Inflammatory macrophage (primary cell): Measurements from ENCODE around the gene ITPKB.

Source experiments
- DNase-seq, 2 donors: peaks; one replicate each; pipeline ENCODE4 v3.0.0-alpha.2; 2020 to 2022

The ITPKB gene

DNA sequence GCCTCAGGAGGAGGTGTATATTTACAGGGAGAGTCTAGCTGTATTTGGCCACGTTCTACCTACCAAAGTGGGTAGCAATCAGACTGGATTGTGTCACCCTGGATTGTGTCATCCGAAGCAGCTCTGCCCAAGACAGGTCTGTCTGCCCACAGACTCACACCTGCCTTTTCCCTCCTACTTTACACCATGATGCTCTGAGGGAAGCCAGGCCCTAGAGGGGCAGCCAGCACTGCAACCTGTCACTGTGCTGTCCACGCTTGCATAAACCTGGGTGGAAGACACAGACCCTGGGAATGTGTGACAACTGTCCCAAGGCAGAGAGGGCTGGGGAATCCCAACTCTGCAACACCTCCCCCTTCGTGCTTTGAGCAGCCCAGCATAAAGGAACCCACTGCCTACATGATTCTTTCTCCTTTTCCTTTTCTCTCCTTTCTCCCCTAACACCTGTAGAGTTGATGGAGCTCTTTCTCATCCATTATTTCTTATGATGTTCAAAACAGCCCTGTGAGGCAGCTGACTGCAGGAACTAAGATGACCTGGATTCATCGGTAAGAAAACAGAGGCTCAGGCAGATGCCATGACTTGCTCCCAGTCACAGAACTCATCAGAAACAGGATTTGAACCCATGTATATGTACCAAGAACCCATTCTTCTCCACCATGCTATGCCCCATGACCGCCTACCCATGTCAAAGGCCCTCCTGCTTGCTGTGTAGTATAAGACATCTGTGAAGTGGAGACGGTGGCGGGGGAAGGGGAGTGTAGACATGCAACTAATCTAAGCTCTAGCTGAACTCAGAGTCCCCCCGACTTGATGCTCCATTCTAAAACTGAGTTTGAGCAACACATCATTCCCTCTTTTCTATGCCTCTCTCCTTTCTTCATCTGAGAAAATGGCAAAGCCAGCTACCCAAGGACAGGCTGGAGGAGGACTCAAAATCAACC is 55.9 kb downstream of the ITPKB start:
- DNase-seq, result no peak

DNA sequence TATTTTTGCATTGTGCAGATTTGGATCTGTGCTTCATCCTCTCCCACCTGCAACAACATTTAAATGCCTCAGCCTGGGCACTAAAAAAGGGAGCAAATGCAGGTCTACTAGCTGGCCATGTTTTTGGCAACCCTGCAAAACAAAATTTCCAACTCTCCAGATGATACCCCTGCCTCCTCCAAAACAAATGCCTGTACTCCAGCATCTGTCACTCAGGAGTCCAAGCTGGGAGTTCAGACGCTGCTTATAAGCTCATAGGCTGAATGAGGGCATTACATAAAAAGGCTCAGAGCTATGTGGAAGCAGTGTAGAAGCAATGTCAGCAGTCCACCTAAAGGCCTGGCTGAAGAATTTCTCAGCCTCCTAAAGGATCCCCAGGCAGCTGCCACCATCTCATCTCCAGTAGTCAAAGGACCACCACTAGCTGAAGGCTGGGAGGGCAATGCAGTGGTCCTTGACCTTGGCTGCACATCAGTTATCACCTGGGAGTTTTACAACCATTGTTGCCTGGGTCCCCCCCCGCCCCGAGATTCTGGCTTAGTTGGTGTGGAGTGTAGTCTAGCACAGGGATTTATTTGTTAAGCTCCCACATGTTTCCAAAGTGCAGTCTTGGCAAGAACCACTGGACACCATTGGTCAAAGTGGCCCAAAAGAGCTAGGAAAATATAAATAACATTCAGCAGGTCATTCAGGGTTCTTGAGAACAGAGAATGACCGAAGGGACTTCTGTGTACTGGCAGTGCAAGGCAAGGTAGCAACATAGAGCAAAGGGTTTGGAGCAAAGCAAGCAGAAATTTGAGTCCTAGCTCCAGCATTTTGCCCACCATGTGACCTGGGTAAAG is 57.2 kb downstream of the ITPKB start:
- no peak for DNase-seq

DNA sequence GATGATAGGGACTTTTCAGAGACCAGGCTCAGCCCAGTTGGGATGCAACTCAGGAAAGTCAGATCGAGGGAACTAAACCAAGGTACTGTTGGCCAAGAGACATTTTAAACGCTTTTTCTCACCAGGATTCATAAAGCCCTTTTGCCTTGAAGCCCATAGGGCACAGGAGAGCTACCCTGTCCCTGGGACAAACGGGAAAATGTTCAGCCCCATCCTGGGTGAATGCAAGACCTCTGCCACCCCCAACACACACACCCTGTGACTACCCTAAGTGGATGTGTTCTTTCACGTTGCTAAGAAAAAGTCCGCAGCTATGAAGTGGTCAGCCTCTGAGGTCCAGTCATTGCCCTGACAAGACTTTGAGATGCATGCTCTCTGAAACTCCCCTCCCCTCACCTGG is 58.4 kb downstream of the ITPKB start:
- no peak for DNase-seq

DNA sequence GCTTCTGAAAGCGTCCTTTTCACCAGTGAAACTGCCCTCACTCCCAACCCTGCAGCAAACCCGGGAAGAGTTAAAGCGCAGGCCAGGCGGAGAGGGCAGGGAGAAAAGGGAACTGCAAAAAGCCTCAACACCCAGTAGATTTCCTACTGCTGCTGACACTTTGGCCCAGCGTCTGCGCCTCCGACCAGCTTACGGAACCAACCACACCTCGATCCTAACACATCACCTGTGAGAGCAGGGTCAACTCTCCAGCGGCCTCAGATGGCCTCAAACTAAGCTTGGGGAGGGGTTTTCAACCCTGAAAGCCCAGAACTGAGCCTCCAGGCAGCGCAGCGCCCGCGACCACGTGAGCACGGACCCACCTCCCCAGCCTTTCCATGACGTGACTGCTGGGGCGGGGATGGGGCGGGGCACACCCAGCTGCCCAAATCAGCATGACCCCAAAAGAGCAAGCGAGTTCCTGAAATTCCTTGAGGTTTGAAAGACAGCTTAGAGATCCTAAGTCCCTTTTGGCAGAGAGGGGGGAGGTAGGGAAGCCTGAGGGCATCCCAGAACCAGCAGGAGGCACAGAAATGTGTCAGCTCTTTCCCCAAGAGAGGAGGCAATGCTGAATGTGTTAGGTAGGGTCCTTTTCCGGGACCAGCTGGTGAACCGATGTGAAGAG is 59.1 kb downstream of the ITPKB start:
- peak; percentile 59 to 81 for DNase-seq

DNA sequence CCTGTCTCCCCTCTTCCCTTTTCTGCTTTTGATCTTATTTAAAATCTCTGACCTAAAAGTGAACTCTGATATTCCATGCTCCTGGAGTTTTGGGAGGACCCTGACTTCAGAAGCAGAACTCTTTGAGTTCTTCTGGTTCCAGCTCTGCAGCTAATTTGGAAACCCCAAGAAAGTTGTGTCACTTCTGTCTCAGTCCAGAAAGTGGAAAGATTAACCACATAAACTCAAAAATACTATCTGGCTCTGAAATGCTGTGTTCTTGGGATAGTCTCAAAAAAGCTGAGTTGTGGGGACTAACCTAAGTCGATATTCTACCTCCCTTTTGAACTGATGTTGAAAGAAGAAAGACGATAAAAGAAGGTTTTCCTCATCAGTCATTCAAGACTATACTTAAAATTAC is 59.8 kb downstream of the ITPKB start:
- DNase-seq, result peak; percentile 35 to 42

DNA sequence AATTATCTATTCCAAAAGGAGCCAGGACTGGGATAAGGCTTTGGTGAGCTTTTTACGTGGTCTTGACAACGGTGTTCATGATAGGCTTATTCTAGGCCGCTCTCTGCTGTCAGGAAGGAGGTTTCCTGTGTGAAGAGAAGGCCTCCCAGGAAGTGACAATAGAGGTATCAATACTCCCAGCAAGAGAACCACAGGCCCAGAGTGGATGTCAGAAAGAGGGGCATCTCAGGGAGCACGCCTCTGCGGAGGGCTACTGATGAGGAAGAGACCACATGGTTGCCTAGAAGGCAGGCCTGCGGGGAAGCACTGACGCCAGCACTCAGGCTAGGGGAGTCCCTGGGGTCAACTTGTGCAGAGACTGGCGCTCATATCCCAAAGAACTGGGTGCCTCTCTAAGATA is 60.4 kb downstream of the ITPKB start:
- no peak for DNase-seq

DNA sequence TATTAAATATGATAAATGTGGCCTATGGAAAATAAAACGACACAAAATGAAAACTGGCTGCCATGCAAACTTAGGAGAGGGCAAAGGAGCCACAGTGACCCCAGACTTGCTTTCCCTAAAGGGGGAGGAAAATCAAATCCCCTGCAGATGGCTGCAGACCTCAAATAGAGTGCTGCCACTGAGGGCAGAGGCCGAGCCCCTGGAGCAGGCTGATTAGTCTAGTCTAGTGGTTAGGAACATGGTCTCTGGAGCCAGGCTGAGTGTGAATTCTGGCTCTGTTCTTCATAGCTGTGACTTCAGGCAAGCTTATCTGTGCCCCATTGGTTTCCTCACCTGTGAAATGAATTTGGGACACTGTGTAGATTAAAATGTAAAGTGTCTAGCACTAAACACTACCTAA is 60.8 kb downstream of the ITPKB start:
- DNase-seq, result no peak

DNA sequence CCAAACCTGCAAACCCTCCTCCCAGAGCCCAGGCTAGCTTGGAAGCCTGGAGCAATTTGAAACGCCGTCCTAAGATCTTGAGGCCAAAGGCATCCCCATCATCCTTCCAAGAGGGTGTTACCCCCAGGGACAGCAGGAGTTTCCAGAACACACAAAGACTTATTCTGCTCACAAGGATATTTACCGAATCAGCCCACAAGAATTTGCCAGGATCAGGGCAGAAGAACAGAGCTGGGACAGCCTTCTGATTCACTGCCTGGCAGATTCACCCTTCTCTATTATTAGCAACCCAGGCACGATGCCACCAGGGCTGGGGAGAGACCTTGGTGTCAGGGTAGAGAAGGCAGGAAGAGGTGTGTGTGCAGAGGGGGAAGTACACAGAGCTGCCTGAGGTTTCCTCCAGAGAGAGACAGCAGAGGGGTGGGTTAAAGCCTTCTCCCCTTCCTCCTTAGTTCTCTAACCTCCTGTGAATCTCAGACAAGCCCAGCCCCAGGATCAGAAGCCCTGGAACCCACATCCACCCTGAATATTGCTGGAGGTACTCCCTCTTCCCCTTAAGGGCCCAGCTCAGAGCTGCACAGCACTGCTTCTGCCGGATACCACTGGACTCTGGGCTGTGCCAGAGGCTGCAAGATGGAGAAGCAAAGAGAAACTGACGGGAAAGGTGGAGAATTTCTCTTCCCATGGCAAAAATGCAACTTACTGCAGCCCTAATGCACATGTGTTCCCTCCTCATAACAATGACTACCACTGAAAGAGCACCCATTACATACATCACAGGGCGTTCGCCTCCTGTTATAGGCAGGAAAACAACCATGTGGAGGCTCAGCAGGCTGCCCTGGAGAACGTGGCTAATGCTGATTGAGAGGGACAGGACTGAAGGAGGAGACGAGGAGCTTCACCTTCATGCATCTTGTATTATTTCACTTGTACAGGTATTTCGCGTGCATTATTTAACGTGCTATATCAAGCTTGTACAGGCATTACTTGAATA is 61.8 kb downstream of the ITPKB start:
- peak; percentile 37 to 40 for DNase-seq

DNA sequence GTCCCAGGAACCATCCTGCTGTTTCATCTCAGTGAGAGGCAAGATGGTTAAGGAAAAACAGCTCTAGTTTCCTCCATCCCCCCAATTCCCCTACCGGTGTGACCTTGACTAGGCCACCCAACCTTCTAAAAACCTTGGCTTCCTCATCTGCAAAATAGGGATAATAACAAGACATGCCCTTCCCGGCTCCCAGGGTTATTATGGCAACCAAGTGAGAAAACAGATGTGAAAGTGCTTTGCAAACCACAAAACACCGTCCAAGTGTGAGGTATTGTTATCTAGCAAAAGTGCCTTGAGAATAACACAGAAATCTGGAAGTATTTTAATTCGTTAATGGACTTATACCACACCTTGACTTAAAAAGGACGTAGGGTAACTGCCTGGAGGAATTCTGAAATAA is 62.7 kb downstream of the ITPKB start:
- DNase-seq, result no peak

DNA sequence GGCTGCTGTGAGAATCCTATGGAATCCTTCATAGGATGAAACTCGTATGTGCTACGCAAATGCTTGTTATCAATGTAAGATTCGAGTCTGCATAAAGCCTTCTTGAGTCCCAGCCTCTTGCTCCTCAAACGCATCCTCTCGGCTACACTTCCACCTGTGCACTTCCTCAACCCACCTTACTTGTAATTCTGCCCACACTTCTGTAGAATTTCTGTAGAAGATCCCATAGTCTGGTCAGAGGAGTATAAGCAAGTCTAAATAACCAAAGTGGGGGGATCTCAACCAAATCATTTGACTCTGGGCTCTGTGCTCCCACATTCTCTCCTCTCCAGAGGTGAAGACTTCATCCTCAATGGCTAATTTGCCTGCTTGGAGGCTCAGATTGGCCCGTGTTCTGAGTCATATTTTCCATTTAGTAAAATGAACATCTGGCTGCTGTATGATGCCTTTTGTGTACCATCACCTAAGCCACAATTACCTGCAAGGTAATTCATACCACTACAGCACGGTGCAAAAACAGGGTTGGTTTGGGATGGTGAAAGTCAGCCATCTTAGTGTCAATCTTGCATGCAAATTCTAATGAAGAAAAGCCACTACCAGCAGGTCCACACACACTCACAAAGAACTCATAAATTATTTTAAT is 63.2 kb downstream of the ITPKB start:
- no peak for DNase-seq

DNA sequence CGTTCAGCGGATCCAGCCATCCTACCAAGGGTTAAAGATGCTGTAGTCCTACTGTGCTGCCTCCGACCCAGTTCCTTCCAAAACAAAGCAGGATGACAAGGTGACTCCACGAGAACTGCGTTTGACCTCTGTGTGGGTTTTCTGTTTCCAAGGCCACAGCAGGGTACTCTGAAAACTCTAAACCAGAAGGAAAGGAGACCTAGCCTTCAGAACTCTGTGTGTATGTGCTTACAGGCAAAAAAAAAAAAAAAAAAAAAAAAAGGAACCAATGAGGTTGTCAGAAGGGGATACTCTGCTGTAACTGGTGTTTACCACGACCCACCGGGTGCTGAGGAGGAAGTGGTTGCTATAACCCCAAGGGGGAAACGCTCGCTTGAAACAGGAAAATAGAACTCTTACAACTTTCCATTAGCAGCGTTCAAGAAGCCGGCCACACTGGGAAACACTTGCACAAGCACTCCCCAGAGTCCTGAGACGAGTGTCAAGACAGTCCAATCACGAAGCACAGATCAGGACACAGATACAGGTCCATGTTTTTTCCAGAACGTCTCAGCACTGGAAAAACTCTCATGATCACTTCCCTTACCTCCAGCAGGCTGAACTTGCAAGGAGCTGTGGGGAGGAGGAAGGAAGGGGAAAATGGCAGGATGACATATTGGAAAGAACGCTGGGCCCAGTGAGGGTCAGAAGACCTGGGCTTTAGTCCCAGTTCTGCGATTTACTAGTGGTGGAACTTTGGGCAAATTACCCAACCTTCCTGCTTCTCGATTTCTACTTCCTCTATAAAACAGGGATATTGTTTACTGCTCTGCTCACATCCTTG is 64.0 kb downstream of the ITPKB start:
- DNase-seq, result peak; percentile 91 to 95

DNA sequence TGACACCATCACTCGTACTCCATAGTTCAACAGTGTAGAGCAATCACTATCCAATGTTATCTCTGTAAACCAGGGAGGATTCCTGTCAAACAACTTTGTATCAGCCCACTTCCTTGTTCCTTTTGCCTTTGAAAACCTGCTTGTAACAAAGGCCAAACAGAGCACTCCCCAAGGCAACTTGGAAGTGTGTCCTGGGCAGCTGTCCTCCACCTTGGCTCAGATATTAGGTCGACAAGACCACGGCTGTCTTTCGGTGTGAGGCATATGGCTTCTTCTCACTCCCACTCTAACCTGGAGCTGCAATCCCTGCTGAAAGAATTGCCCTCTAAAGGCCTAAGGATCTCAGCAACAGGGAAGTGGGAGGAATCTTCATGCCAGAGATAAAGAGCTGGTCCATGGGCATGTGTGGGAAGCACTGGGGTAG is 66.7 kb downstream of the ITPKB start:
- no peak for DNase-seq

DNA sequence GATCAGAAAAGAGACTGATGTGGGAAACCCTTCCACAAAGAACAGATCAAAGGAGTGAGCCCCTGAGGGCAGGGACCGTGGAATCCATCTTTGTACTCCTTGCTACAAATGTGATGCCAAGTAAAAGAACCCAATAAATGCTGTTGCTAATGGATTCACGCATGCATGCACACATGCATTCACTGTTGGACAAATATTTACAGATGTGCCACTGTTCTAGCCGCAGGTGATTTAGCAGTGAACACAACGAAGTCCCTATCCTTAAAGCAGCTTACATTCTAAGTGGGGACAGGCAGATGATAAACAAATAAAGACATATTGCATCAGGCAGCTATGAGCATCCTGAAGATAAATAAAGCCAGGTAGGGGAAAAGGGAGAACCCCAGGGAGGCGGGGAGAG is 67.8 kb downstream of the ITPKB start:
- DNase-seq, result no peak

DNA sequence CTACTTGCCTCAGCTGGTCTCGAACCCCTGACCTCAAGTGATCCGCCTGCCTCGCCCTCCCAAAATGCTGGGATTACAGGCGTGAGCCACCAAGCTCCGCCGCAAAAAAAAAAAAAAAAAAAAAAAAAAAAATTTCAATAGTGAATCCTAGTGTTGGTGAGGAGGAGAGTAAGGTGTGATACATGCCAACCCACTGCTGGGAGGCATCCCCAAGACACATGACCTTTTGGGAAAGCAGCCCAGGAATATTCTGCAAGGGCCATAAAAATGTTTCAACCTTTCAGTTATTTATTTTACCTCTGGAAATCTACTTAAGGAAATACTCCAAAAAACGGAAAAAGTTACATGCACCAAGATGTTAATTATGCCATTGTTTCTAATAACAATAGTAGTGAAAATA is 69.0 kb downstream of the ITPKB start:
- no peak for DNase-seq

DNA sequence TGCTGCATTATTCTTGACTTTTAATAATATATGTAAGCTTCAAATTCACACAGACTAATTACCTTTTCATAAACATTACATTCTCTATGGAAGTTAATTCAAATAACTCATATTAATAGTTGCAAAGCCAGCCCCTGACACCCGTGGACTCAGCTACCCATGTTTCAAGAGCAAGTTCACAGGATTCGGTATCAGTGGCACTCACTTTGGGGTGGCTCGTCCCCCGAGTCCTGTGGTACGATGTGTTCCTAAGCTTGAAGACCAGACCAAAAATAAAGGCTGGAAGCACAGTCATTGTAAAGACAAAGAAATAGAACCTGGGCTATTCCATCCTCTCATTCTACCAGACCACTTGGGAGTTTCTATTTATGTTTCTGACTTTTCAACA is 70.9 kb downstream of the ITPKB start:
- DNase-seq, result no peak

DNA sequence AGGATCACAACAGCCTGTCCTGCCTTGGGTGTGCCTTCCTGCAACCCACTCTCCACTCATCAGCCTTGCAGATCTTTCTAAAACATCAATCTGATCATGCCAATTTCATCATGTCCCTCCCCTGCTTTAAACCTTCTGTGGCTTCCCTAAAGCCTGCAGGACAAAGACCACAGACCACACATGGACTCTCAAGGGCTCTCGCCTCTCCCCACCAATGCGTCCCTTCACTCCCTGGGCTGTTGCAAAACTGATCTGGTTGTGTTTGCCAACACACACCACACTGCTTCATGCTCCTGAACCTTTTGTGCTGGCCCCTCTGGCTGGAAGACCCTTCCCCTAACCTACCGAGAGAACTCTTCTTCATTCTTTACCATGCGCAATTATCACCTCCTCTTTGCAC is 72.4 kb downstream of the ITPKB start:
- DNase-seq, result peak; percentile 62 to 65

DNA sequence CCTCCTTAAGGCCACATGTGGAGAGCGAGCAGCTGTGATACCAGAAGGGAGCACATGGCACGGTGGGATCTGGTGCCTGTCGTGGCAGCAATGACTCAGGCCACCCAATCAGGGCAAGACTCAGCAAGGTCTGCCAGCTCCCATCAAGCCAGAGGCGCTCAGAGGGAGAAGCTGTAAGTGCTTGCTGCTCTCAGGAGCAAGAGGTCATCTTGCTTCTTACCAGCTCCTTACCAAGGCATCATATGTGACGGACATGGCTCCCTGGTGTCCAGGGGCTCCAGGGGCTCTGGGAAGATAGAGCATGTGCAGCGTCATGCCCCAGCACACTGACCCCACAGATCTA is 72.9 kb downstream of the ITPKB start:
- no peak for DNase-seq

DNA sequence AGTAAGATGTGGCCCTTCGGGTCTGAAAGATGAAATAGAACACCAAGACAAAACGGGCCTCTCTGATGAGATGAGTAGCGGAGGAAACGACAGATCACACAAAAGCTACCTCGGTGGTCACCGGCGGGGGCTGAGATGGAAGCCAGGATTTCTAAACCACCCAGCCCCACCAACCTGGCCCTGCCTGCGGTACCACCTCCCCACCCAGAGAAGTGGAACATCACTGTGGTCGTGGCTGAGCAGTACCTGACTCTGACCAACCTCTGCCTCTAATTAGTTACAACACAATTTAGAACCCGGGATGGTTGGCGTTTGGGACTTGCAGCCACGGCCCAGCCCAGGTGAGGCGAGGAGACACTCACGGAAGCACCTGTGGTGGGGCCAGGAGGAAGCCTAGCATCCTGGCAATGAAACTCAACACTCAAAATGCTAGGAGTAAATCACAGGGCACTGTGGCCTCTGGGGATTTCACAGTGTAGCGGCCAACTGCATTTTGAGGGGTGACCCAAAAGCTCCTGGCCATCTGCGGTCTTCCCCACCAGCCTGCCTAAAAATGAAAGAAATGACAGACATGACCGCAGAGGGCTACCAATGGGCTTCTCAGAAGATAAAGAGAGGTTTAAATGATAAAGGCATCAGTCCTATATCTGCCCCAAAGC is 73.4 kb downstream of the ITPKB start:
- no peak for DNase-seq

DNA sequence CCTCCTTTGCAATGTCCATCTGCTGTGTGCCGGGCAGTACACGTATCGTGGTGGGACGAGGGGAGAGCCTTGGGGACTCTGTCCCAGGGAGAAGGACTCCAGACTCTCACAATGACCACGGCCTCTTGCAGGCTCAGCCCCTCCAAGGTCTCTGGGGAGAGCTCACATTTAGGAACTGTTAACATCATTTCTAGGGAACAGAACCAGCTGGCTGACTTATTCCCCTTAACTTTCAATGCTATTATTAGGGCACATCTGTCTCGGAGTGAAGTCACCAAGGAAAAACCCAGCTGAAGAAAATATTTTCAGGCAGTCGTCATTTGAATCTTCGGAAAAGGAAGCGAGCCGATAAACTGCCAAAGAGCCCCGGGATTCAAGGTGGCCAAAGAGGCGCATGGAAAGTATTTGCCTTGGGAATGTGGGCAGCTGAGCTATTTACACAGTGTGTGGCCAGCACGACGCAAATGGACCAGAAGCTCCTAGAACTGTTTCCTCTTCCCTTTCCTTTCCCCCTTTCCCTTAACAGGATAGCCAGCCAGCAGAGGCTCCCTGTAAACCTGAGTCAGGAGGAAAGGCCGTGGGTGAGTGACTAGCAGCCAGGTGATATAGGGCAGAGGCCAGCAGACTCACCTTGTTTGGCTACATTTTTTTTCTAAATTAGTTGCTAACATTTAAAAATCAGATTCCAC is 74.5 kb downstream of the ITPKB start:
- DNase-seq, result no peak
